GM21423 (cell line): ENCODE results near the gene AHNAK.
"Not testable (repeated sequence)": the region's sequence is repeated elsewhere in the genome, so short reads cannot be mapped to it uniquely, and the experiment has no call there.

Experiments used
- ATAC-seq: cut with Tn5 transposase; IDR thresholded peaks from one replicate; pipeline ENCODE4 v1.9.1; 2021; ENCODE audit warnings: mild to moderate bottlenecking, moderate library complexity; ENCODE audit not compliant: unreplicated experiment

The AHNAK gene

DNA sequence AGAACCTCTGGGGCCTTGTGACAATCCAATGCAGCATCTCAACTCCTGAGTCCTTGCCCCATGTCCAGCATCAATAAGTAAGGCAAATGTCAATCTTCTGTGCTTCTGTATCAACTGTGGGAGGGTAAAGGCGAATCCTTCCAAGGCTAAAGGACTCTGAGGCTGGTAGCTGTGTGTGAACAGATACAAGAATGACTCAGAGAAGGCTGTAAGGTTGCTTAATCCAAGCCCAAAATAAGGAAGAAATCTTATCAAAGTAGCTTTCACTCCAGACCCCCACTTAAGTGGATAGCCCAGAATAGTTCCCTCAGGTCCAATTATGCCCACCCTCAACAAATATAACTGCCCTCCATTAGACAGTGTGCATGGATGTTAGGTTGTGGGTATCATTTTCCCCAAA, 155.9 kb downstream of the AHNAK start:
- no peak for ATAC-seq

GRCh38 chr11:62390237-62390636, 156.4 kb downstream of the AHNAK start:
- ATAC-seq: no peak

DNA sequence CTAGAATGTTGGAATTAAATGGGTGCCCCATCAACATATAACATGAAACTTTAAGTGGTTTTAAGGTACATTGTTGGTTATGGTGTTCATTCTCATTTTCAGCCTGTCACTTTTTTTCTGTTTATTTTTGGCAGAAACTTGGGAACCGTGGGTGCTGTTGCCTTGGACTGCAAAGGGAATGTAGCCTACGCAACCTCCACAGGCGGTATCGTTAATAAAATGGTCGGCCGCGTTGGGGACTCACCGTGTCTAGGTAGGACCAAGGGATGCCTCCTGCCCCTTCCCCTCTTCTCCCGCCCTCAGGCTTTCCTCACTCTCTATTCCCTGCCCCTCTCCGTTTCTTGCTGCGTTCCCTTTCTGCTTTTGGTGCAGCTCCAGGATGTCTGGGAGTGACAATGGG, 157.6 kb downstream of the AHNAK start:
- ATAC-seq: no peak

- ATAC-seq: no peak
Observed at GRCh38 chr11:62387381-62387780, 159.2 kb downstream of the AHNAK start.

DNA sequence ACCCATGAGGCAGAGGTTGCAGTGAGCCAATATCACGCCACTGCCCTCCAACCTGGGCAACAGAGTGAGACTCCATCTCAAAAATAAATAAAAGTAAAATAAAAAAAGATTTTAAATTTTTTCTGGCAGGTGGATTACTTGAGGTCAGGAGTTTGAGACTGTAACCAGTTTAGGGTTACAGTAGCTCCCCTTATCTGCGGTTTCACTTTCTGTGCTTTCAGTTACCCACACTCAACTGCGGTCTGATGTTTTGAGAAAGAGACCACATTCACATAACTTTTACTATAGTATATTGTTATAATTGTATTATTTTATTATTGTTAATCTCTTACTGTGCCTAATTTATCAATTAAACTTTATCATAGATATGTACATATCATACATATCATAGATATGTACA, 160.5 kb downstream of the AHNAK start:
- not testable (repeated sequence) for ATAC-seq

DNA sequence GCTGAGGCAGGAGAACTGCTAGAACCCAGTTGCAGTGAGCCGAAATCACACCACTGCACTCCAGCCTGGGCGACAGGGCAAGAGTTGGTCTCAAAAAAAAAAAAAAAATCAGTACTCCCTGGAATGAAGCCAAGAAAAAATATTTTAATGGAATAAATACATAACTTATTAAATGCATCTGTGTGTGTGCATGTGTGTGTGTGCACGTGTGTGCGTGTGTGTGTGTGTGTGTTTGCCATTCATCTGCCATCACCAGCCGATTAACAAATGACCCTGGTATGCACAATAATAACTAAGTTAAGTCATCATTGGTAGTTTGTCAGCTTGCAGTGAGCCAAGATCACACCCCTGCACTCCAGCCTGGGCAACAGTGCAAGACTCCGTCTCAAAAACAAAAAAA, 162.8 kb downstream of the AHNAK start:
- no peak for ATAC-seq
